GM18499 (cell line): ENCODE results near the gene PCK2.

ENCODE experiments used
- ATAC-seq: cut with Tn5 transposase; IDR thresholded peaks from one replicate; pipeline ENCODE4 v1.9.1; 2021; ENCODE audit warnings: moderate number of reproducible peaks; ENCODE audit not compliant: insufficient read depth, unreplicated experiment

Gene PCK2

DNA sequence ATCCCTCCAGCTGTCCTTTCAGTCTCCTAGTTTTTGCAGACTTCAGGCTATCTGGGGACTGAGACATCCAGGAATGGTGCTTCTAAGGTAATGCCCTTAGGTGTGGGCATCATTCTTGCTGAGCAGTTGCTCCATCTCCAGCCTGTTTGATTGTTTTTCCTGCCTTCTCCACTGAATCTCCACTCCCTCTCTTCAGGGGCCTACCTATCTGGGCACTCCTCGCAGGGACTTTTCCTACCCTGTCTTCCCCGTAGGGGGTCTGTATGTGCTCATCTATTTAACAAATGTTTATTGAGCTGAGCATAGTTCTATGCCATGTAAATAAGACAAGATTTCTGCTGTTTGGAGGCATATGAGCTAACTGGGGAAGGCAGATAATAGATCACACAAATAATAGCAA lies 38.9 kb downstream of the PCK2 start:
- no peak for ATAC-seq

- ATAC-seq = no peak
Observed at GRCh38 chr14:24133735-24134134, 39.6 kb downstream of the PCK2 start.

DNA sequence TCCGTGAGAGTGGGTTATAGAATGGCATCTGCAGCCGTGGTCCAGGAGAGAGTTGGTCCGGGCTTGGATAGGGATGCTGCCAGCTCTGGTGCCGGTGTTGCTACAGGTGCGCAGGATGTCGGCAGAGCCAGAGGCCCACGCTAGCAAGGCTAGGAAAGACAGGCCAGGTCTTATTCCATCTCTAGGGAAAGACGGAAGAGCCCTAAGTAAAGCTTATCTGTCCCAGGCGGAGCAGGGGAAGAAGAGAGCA lies 41.4 kb downstream of the PCK2 start:
- ATAC-seq = no peak

DNA sequence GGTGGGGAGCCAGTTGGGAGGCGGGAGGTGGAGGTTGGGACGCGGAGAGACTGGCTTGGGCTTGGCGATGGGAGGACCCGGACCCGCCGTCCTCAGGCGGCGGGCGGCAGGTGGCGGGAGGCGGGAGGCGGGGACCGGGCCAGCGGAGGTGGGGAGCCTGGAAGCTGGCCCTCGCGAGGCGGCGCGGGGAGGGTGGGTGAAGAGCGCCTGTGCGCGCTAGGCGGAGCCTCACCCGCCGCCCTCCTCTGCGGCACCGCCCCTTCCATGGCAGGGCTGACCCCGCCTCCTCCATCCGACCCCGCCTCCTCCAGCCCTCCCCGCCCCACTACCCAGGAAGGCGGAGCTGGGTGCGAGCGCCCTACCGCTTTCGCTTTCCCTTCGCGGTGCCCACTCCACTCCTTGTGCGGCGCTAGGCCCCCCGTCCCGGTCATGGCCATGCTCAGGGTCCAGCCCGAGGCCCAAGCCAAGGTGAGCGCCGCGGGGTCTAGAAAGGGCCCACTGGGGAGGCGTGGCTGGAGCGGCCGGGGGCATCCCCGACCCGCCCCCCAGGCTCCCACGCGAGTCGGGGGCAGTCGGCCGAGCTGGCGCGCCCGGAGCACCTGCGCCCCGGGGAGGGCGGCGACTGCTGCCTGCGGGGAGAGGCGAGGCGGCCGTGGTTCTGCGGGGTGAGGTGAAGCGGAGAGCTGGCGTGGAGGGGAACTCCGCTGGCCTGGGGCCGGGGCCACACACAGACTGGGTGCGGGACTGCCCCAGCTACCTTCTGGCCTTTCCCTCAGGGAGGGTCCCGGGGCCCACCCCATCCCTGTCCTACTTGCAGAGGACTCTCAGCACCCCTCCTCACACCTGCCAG lies 41.9 kb downstream of the PCK2 start, which contains the start of gene PSME1:
PSME1 (plus strand) TSS at position 361 of the 850 bp plus-strand sequence; CDS start at position 430, 69 bp downstream.
- peak; percentile 52 for ATAC-seq

DNA sequence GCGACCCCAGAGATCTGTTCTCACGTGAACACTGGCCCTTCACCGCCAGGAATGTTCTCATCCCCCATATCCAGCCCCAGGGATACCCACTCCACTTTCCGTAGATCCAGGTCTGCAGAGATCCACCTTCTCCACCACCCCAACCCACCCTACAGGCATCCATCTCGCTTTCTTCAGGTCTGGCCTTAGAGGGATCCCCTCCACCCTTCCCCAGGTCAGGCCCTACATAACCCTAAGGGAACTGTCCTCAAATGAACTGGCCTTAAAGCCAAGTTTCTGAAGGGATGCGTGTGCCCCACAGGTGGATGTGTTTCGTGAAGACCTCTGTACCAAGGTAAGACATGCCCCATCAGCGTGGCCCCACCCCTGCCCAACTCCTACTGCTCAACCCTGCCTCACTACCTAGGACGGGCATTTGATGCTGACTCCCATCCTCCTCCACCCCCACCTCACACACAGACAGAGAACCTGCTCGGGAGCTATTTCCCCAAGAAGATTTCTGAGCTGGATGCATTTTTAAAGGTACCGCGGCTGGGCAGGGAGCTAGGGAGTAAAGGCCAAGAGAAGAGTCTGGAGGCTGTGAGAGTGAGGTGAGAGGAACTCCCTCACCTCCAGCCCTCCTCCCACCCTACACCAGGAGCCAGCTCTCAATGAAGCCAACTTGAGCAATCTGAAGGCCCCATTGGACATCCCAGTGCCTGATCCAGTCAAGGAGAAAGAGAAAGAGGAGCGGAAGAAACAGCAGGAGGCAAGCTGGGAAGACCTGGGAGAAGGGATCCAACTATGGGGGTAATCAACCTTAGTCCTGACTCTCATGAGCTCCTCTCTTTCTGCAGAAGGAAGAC lies 42.8 kb downstream of the PCK2 start:
- ATAC-seq = no peak

DNA sequence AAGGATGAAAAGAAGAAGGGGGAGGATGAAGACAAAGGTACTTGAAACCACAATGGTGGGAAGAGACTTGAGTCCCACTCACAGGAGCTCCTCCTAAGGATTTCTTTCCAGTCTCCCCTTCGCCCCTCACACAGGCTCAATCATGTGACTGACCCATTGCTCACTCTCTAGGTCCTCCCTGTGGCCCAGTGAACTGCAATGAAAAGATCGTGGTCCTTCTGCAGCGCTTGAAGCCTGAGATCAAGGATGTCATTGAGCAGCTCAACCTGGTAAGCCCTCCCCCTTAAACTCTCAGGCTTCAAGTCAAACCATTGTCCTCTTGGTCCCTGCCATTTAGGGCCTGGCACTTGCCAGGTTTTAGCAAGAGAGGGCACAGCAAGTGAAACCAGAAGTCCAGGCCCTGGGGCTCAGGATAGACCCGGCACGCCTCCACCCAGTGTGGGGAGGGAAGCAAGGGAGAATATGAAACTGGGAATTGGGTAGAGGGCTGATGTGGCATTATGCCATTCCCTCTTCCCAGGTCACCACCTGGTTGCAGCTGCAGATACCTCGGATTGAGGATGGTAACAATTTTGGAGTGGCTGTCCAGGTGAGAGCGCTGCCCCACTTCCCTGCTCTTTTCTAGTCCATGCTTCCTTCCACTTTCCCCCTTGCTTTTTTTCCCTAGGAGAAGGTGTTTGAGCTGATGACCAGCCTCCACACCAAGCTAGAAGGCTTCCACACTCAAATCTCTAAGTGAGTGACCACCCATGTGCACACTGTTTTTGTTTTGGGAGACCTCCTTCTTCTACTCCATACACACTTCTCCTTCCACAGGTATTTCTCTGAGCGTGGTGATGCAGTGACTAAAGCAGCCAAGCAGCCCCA lies 43.7 kb downstream of the PCK2 start:
- ATAC-seq = no peak

DNA sequence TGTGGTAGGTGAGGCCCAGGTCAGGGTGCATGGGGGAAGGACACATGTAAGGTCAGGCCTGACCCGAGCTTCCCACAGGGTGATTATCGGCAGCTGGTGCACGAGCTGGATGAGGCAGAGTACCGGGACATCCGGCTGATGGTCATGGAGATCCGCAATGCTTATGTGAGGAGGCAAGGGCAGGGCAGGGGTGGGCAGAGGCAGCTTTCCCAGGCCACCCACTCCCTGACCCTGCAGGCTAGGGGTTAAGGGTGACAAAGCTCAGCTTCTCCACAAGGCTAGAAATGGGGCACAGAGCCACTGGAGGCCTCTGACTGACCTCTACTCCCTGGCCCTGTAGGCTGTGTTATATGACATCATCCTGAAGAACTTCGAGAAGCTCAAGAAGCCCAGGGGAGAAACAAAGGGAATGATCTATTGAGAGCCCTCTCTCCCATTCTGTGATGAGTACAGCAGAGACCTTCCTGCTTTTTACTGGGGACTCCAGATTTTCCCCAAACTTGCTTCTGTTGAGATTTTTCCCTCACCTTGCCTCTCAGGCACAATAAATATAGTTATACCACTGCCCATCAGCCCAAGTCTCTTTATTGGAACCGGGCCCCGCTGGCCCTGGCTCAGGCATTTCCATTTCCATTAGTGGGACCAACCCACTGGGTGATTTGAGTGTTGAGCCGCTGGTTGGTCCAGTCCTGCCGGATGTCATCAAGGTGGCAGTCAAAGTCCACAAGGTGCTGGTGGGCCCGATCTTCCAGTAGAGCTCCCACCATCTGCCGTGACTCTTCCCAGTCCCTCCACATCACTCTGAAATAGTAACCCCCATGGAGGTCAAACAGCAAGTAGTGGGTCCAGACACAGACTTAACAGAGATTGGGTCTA lies 44.5 kb downstream of the PCK2 start:
- no peak for ATAC-seq

GRCh38 chr14:24139272-24139934 lies 45.3 kb downstream of the PCK2 start:
- no peak for ATAC-seq

DNA sequence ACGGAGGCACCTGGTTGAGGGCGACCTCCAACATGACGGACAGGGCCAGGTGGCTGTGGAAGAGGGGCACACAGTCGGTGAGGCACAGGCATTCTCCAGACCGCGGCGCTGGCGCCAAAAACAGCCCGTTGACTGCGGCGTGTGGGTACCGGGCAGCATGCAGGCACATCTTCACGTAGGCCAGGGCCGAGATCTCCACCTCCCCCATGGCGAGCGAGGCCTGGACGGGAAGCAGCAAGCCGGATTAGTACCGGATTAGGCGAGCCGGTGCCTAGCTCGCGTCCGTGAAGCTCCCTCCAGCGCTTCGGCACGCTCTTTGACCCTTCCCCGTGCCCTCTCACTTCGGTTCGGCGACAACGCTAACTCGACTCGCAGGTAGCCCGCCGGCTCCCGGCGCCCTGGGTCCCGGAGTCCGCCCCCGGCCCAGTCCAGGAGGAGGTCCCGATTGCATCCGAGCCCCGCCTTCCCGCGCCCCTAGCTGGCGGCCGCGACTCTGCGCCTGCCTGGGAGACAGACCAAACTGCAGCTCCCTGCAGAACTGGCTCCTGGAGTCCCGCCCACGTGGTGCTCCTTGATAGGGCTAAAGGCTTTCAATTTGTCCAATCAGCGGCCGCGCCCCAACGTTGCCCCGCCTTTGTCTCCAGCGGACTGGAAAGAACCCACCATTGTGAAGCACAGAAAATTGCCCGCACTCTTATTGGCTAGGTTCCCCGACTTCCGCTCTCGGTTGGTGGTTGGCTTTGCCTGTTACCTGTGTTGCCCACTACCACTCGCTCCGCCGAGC lies 47.2 kb downstream of the PCK2 start, which contains the start of gene EMC9:
EMC9 (minus strand) TSS at position 495 of the 784 bp plus-strand sequence; CDS start at position 208, 287 bp downstream.
- peak; percentile 72 for ATAC-seq

DNA sequence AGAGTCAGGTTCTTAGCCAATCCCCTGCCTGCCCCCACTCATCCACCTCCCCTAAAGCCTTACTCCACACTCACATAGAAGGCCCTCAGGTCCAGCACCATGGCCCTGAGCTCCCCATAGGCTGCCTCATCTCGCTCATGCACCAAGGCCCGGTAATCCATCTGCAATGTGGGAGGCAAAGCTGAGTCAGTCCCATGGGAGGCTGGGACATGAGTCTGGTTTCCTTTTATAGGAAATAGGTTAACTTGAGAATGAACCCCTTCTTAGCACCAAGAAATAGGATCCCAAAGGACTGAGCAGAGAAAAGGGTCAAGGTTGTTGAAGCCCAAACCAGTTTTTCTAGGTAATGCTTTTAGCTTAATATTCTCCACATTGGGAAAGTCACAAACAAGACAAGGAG lies 49.4 kb downstream of the PCK2 start:
- no peak for ATAC-seq

DNA sequence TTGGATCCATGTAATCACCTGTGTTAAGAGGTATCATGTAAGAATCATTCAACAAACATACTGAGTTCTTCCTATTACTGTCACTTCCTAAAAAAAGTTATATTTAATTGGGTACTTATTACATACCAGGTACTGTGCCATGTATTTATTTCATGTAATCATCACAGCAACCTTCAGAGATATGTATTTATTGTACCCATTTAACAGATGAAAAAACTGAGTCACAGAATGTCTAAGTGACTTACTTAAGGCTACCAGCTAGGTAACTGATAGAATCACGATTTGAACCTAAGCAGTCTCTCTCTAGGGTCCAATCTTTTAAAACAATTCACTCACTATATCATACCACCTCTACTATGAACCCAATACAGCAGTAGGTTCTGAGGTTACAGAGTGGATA lies 50.3 kb downstream of the PCK2 start:
- ATAC-seq = no peak

- no peak for ATAC-seq
Observed at GRCh38 chr14:24145219-24145618, 51.1 kb downstream of the PCK2 start.

DNA sequence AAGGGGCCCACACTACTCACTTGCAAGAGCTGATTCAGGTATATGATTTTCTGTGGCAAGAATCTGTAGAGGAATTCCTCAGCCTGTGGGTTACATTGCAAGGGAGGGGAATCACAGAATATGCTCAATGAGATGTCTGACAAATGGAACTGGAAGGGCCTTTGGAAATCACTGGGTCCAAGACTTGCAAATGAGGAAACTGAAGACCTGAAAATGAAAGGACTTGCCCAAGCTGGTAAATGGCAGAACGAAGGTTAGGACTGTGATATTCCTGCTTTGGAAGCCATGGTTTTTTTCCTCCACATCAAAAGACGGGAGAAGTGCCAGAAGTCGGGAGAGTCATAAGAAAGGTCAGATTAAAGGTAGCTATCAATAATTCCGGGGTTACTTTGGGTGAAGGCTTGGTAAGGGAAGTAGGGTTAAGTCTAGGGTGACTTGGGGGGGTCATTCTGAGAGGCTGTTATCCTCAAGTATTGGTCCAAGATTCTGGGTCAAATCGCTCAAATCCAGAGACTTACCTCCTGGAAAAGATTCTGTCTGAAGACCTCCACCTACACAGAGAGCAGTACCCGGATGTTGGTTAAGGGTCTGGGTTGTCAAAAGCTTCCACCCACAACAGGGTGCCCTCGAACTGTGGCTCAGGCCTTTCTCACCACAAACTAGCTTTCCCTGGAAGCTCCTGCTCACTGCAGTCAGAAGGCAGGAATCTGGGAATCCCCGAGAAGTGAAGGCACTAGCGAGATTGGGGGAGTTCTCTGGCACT lies 51.8 kb downstream of the PCK2 start:
- ATAC-seq = no peak

DNA sequence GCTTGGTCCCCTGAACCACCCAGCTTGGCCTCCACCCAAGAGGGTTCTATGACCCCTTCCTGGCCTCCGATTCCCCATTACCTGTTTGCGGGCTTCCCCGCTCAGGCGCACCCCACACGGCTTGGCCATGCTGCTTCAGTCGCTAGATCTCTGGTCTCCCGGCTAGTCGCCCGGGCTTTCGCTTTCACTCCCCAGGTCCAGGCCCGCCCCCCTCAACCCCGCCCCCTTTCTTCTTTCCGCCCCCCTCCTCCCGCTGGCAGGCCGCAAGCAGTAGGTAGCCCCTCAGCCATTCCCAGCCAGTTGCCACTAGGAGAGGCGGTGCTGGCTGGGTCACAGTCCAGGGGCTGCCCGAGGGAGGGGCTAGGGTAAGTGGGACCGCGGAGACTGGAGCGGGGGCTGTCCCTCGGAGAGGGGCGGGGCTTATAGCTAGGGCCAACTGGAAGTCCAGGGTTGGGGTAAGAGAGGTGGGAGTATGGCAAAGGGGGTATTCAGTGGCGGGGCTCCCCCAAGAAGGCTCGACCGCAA lies 52.4 kb downstream of the PCK2 start, which contains the start of gene PSME2:
PSME2 (minus strand) TSS at position 158 of the 525 bp plus-strand sequence; CDS start at position 129, 29 bp downstream.
- ATAC-seq = peak; percentile 47

GRCh38 chr14:24146978-24147760 lies 53.1 kb downstream of the PCK2 start, which contains the start of gene RNF31:
RNF31 (plus strand) TSS chr14:24147498; CDS start chr14:24147699, 201 bp downstream.
- ATAC-seq = peak; percentile 70

DNA sequence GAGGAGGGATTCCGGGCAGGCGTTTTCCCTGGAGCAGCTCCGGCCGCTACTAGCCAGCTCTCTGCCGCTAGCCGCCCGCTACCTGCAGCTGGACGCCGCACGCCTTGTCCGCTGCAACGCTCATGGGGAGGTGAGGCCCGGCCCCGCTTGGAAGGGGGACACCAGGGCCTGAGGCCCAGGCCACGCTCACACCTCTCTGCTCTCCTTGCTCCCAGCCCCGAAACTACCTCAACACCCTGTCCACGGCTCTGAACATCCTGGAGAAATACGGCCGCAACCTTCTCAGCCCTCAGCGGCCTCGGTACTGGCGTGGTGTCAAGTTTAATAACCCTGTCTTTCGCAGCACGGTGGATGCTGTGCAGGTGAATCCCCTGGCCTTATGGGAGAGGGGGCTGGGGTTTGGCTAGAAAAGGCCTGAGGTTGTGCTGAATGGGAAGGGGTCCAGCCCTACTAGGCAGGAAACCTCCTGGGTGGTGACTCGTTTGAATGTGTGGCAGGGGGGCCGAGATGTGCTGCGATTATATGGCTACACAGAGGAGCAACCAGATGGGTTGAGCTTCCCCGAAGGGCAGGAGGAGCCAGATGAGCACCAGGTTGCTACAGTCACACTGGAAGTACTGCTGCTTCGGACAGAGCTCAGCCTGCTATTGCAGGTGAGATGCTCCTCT lies 53.8 kb downstream of the PCK2 start:
- ATAC-seq = no peak
